Mesenchymal stem cell (in vitro differentiated cells and primary cell): ENCODE results near the gene TST. TPM values are rescaled to one million over a fixed set of nuclear protein-coding genes. Genes with fewer than 3 reads are reported as not detected.

Experiments
- DNase-seq: peaks from one replicate; pipeline ENCODE4 v3.0.0-alpha.2; 2013
- H2AFZ ChIP-seq: one replicate; pipeline ENCODE4 v1.6.1; 2013; ENCODE audit warnings: low read depth, mild to moderate bottlenecking, control low read depth, inconsistent platforms, low read length, moderate library complexity
- H2AK5ac ChIP-seq: 2 replicates; pipeline ENCODE4 v1.6.1; 2013; ENCODE audit warnings: low read length, moderate library complexity, mild to moderate bottlenecking, inconsistent platforms; ENCODE audit not compliant: severe bottlenecking
- H2BK120ac ChIP-seq: one replicate; pipeline ENCODE4 v1.6.1; 2013; ENCODE audit warnings: low read depth, mild to moderate bottlenecking, inconsistent platforms, low read length, moderate library complexity
- H2BK12ac ChIP-seq, 2 experiments: one replicate each; pipeline ENCODE4 v1.6.1; 2013; ENCODE audit warnings: inconsistent platforms in 2 of 2, low read length in 2 of 2, mild to moderate bottlenecking in 2 of 2, moderate library complexity in 2 of 2, control low read depth in 1 of 2
- H2BK15ac ChIP-seq: one replicate; pipeline ENCODE4 v1.6.1; 2013; ENCODE audit warnings: mild to moderate bottlenecking, low read depth, inconsistent platforms; ENCODE audit not compliant: poor library complexity, severe bottlenecking
- H2BK5ac ChIP-seq: 2 replicates; pipeline ENCODE4 v1.6.1; 2013; ENCODE audit warnings: low read depth, mild to moderate bottlenecking, low read length, control low read depth, inconsistent platforms; ENCODE audit not compliant: poor library complexity, severe bottlenecking
- H3K14ac ChIP-seq, 2 experiments: one replicate each; pipeline ENCODE4 v1.6.1; 2013; ENCODE audit warnings: inconsistent platforms in 2 of 2, low read length in 2 of 2, control low read depth in 1 of 2, mild to moderate bottlenecking in 1 of 2, moderate library complexity in 1 of 2
- H3K18ac ChIP-seq, 2 experiments: one replicate each; pipeline ENCODE4 v1.6.1; 2013; ENCODE audit warnings: inconsistent platforms in 2 of 2, low read length in 2 of 2, control low read depth in 1 of 2, low read depth in 1 of 2, mild to moderate bottlenecking in 1 of 2
- H3K23ac ChIP-seq, 2 experiments: one replicate each; pipeline ENCODE4 v1.6.1; 2013; ENCODE audit warnings: inconsistent platforms in 2 of 2, low read length in 2 of 2, mild to moderate bottlenecking in 2 of 2, moderate library complexity in 2 of 2, control low read depth in 1 of 2
- H3K27ac ChIP-seq: 2 replicates; pipeline ENCODE4 v1.5.1; 2013; ENCODE audit warnings: mild to moderate bottlenecking, moderate library complexity, low read length, control low read depth, inconsistent platforms; ENCODE audit not compliant: poor library complexity, severe bottlenecking
- H3K27me3 ChIP-seq, 2 experiments: 2 replicates each; pipeline versions ENCODE4 v1.6.1 to v1.7.0; 2013; ENCODE audit warnings: low read length in 2 of 2, mild to moderate bottlenecking in 2 of 2, moderate library complexity in 2 of 2, control low read depth in 1 of 2, inconsistent platforms in 1 of 2; ENCODE audit not compliant: control insufficient read depth in 1 of 2, insufficient read depth in 1 of 2
- H3K36me3 ChIP-seq, 2 experiments: 2 replicates each; pipeline versions ENCODE4 v1.6.1 to v1.7.0; 2013; ENCODE audit warnings: low read length in 2 of 2, control low read depth in 1 of 2, inconsistent platforms in 1 of 2, low read depth in 1 of 2, mild to moderate bottlenecking in 1 of 2; ENCODE audit not compliant: insufficient read depth in 2 of 2, control insufficient read depth in 1 of 2
- H3K4ac ChIP-seq, 2 experiments: one replicate each; pipeline ENCODE4 v1.6.1; 2013; ENCODE audit warnings: inconsistent platforms in 2 of 2, low read length in 2 of 2, mild to moderate bottlenecking in 2 of 2, moderate library complexity in 2 of 2, control low read depth in 1 of 2, low read depth in 1 of 2
- H3K4me1 ChIP-seq: 2 replicates; pipeline ENCODE4 v1.6.1; 2013; ENCODE audit warnings: low read depth, low read length, control low read depth; ENCODE audit not compliant: control insufficient read depth, insufficient read depth
- H3K4me2 ChIP-seq: 2 replicates; pipeline ENCODE4 v1.6.1; 2013; ENCODE audit warnings: low read length, mild to moderate bottlenecking, inconsistent platforms; ENCODE audit not compliant: poor library complexity, severe bottlenecking
- H3K4me3 ChIP-seq, 2 experiments: 2 replicates each; pipeline versions ENCODE4 v1.5.1 to v1.7.0; 2013; ENCODE audit warnings: low read length in 2 of 2, mild to moderate bottlenecking in 2 of 2, control low read depth in 1 of 2, low read depth in 1 of 2; ENCODE audit not compliant: insufficient read depth in 1 of 2
- H3K79me1 ChIP-seq: replicated peaks from 2 replicates; pipeline ENCODE4 v1.6.1; 2013; ENCODE audit warnings: mild to moderate bottlenecking, control low read depth, low read length, inconsistent platforms; ENCODE audit not compliant: poor library complexity, severe bottlenecking
- H3K9ac ChIP-seq: 2 replicates; pipeline ENCODE4 v1.7.0; 2013; ENCODE audit warnings: mild to moderate bottlenecking, low read length, moderate library complexity
- H3K9me3 ChIP-seq: 2 replicates; pipeline ENCODE4 v1.7.0; 2013; ENCODE audit warnings: mild to moderate bottlenecking, low read length; ENCODE audit not compliant: control insufficient read depth
- H4K8ac ChIP-seq: one replicate; pipeline ENCODE4 v1.6.1; 2013; ENCODE audit warnings: inconsistent platforms, mild to moderate bottlenecking, low read length, moderate library complexity
- H4K91ac ChIP-seq: one replicate; pipeline ENCODE4 v1.6.1; 2013; ENCODE audit warnings: mild to moderate bottlenecking, low read length, inconsistent platforms
- WGBS: methylation state at CpG from one replicate; pipeline ENCODE4 v1.1.7; 2013; ENCODE audit warnings: mixed read lengths; 5-methylcytosine and 5-hydroxymethylcytosine counted together
- polyA plus RNA-seq, 2 experiments: library from polyadenylated mRNA; stranded (reverse); fragments of 200-250 nt; gene quantifications; one replicate each; pipeline ENCODE4 v1.2.3, GENCODE V29; 2013

Gene TST
- 38.9 TPM for polyA plus RNA-seq (2013, experiment 1 of 2)
- 40.6 TPM for polyA plus RNA-seq (2013, experiment 2 of 2)

DNA sequence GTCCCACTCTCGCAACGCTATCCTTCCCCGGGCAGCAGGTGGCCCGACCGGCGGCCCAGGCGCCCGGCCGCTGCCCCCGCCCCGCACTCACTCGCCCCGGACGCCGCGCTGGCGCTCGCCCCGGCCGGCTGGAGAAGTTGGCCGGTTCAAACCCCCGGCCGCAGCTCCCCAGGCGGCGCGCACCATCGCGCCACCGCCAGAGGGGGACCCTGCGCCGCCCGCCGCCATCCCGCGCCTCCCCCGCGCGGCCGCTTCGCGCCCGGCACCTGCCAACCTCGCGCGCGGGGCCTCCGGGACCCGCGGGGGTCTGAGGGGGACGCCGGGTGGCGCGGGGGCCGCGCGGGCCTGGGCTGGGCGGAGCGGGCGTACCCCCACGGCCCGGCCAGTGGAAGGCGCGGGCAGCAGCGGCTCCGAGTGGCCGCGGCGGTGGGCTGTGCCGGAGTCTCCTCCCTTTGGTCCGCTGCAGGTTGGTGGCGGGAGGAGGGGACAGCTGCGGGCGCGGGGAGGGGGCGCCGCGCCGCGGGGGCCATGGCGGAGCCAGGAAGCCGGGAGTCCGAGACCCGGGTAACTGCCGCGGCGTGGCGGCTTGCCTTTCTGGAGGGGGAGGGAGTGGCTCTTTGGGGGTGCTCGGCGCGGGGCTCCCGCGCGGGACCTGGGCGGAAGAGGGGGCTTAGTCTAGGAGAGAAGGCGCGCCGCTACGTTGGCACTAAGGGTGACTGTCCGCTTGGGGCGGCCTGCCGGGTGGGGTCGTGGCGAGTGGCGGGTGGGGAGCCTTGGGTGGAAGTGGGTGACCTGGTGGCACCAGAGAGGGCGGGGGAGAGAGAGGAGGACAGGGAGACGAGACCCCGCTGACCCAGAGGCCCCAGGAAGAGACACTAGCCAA is at the start of gene TST, which contains the start of gene MPST:
TST (minus strand) TSS at position 139 of the 883 bp plus-strand sequence. CDS start 715 bp downstream, outside the sequence.
MPST (plus strand) TSS at position 434 of the 883 bp plus-strand sequence; CDS start at position 529, 95 bp downstream.
- H2BK12ac ChIP-seq = no peak within 1 kb of the TSS
- peaks cover 51% of the 10 kb centered on the region for H3K79me1 ChIP-seq
- H3K27ac ChIP-seq = peak within 1 kb of the TSS; percentile 54
- H3K14ac ChIP-seq = peak within 1 kb of the TSS in 1 of 2 experiments; percentile 63
- peak; percentile 72 for DNase-seq
- H3K9ac ChIP-seq = peak within 1 kb of the TSS; percentile 77
- H3K4me1 ChIP-seq = peaks cover 43% of the 10 kb centered on the region
- no peaks in the 10 kb centered on the region for H3K9me3 ChIP-seq
- peak within 1 kb of the TSS in 1 of 2 experiments; percentile 84 for H3K4ac ChIP-seq
- peak within 1 kb of the TSS; percentile 62 for H2AK5ac ChIP-seq
- peak within 1 kb of the TSS in 1 of 2 experiments; percentile 49 for H3K23ac ChIP-seq
- H4K91ac ChIP-seq = peak within 1 kb of the TSS; percentile 83
- H3K18ac ChIP-seq = peak within 1 kb of the TSS; percentile 85 to 93
- peak within 1 kb of the TSS; percentile 85 to 87 for H3K4me3 ChIP-seq
- H2AFZ ChIP-seq = peak within 1 kb of the TSS; percentile 66
- H3K4me2 ChIP-seq = peak within 1 kb of the TSS; percentile 94
- peak within 1 kb of the TSS; percentile 99 for H2BK5ac ChIP-seq
- under 1% methylated on average over 66 of the region's 107 CpGs for WGBS
- H3K27me3 ChIP-seq = no peaks in the 10 kb centered on the region
- H3K36me3 ChIP-seq = peaks cover 18 to 47% of the 10 kb centered on the region in 2 experiments
- peak within 1 kb of the TSS; percentile 59 for H4K8ac ChIP-seq
- peak within 1 kb of the TSS; percentile 94 for H2BK15ac ChIP-seq
- H2BK120ac ChIP-seq = peak within 1 kb of the TSS; percentile 100

DNA sequence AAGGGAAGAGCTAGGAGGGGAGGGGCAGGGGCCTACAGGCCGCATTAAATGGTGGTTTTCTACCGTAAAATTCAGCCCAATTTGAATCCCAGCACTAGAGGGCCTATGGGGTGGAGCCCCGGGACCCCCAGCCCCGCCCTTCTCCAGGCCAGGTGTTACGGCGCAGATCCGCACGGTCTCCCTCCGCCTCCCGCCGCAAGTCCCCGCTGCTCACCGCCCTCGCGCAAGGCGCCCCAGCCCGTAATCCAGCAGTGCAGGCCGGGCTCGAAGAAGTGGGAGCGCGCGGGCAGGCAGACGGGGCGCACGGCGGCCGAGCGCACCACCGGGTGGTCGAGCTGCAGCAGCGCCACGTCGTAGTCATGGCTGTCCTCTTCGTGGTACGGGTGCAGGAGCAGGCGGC is 49.6 kb upstream of the TST start:
- Histone ChIP-seq H3K9me3 (peaks cover 2% of the 10 kb centered on the region), H2AFZ (no peak overlapping the region), H3K18ac (no peak overlapping the region), H3K27ac (no peak overlapping the region), H2BK12ac (no peak overlapping the region), H3K79me1 (no peaks in the 10 kb centered on the region), H2BK15ac (no peak overlapping the region), H3K9ac (no peak overlapping the region), H4K91ac (no peak overlapping the region), H3K23ac (peak overlapping the region in 1 of 2 experiments; percentile 81), H3K4ac (no peak overlapping the region), H3K4me3 (peak overlapping the region in 1 of 2 experiments; percentile 24), H3K14ac (no peak overlapping the region), H2BK120ac (no peak overlapping the region), H3K4me2 (no peak overlapping the region), H3K4me1 (peaks cover 3% of the 10 kb centered on the region), H3K36me3 (peaks cover 0 to 6% of the 10 kb centered on the region in 2 experiments), H4K8ac (no peak overlapping the region), H2BK5ac (no peak overlapping the region), H2AK5ac (no peak overlapping the region), H3K27me3 (peaks cover 54 to 62% of the 10 kb centered on the region in 2 experiments)
- WGBS = 5% methylated on average over 20 of the region's 36 CpGs
- no peak for DNase-seq

DNA sequence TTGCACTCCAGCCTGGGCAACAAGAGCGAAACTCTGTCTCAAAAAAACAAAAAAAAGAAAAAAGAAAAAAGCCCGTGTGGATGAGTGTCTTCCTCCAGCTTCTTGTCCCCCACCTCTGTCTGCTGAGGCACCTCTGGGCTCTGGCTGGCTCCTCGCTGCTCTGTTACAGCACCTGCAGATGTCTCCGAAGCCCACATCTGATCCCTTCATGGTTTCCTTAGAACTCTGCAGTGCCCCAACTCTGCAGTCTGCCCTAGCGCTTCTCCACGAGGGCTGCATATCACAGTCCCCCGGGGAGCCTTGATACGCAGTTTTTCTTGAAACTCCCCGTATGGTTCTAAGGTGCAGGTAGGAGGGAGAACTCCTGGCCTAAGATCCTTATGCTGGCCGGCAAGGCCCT is 48.2 kb upstream of the TST start:
- no peak overlapping the region for H3K4ac ChIP-seq
- H3K36me3 ChIP-seq = peaks cover 0 to 12% of the 10 kb centered on the region in 2 experiments
- H3K4me1 ChIP-seq = peaks cover 3% of the 10 kb centered on the region

DNA sequence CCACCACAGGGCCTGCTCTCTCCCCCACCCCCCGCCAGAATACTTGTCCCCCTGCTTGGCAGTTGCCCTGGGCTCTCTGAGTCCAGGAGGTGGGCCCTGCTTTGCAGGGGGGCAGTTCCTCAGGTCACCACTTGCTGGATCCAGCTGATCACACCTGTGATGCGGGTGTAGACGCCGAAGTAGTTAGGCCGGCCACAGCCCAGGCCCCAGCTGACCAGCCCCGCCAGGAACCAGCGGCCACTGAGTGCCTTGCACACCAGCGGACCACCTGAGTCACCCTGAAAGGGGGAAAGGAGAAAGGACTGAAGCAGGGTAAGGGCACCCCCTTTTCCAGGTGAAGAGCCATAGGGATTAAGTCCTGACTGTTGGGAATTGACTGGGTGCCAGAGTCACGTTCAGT is 46.7 kb upstream of the TST start:
- no peak overlapping the region for H2AK5ac ChIP-seq
- no peak for DNase-seq
- H3K9me3 ChIP-seq = no peaks in the 10 kb centered on the region
- 96% methylated on average over 9 of the region's 9 CpGs for WGBS
- H2BK12ac ChIP-seq = no peak overlapping the region
- H3K9ac ChIP-seq = no peak overlapping the region
- H3K79me1 ChIP-seq = no peaks in the 10 kb centered on the region
- peaks cover 2 to 24% of the 10 kb centered on the region in 2 experiments for H3K36me3 ChIP-seq
- H3K4me3 ChIP-seq = no peak overlapping the region
- no peak overlapping the region for H3K18ac ChIP-seq
- H3K4me2 ChIP-seq = no peak overlapping the region
- no peak overlapping the region for H2BK5ac ChIP-seq
- no peak overlapping the region for H3K23ac ChIP-seq
- no peak overlapping the region for H2BK15ac ChIP-seq
- no peak overlapping the region for H3K27ac ChIP-seq
- no peak overlapping the region for H3K4ac ChIP-seq
- no peak overlapping the region for H4K8ac ChIP-seq
- no peak overlapping the region for H3K14ac ChIP-seq
- H3K27me3 ChIP-seq = peaks cover 45 to 46% of the 10 kb centered on the region in 2 experiments
- no peak overlapping the region for H2BK120ac ChIP-seq
- H2AFZ ChIP-seq = no peak overlapping the region
- no peak overlapping the region for H4K91ac ChIP-seq
- H3K4me1 ChIP-seq = peaks cover 3% of the 10 kb centered on the region

More for the DNA sequence above, 48.2 kb upstream of the TST start:
- Histone ChIP-seq H3K27ac (no peak overlapping the region), H2BK5ac (no peak overlapping the region), H3K14ac (no peak overlapping the region), H3K27me3 (peaks cover 49 to 54% of the 10 kb centered on the region in 2 experiments), H3K23ac (no peak overlapping the region), H2AFZ (no peak overlapping the region), H3K4me2 (no peak overlapping the region), H2BK120ac (no peak overlapping the region), H4K8ac (no peak overlapping the region), H3K9ac (no peak overlapping the region), H2BK15ac (peak overlapping the region; percentile 30), H3K9me3 (no peaks in the 10 kb centered on the region), H2BK12ac (no peak overlapping the region), H3K18ac (no peak overlapping the region), H4K91ac (no peak overlapping the region), H2AK5ac (no peak overlapping the region), H3K4me3 (no peak overlapping the region), H3K79me1 (no peaks in the 10 kb centered on the region)
- 80% methylated on average over 10 of the region's 10 CpGs for WGBS
- no peak for DNase-seq
